CD8-positive, alpha-beta memory T cell (primary cell): Measurements from ENCODE around the gene HHLA2. TPM values are rescaled to one million over a fixed set of nuclear protein-coding genes. Genes with fewer than 3 reads are reported as not detected.

Experiments
- CTCF ChIA-PET: fragments of 350-600 bp; sonication (Branson Sonifier 250); formaldehyde crosslinking; loops from one replicate; lab custom pipeline; 2021; ENCODE audit warnings: antibody characterized with exemption; lab: Charles Lee
- POLR2A ChIA-PET: fragments of 350-600 bp; sonication (Branson Sonifier 250); formaldehyde crosslinking; loops from one replicate; lab custom pipeline; 2021; ENCODE audit warnings: antibody characterized with exemption; lab: Charles Lee
- DNase-seq, 5 donors: peaks; one replicate each; pipeline versions ENCODE4 v3.0.0 to v3.0.0-alpha.2; 2020 to 2022; ENCODE audit warnings: mixed read lengths in 1 of 5
- H3K27ac ChIP-seq: one replicate; pipeline ENCODE4 v1.7.0; 2013; ENCODE audit warnings: low read depth, mild to moderate bottlenecking, low read length, moderate library complexity
- H3K27me3 ChIP-seq: 2 replicates; pipeline ENCODE4 v1.7.0; 2013; ENCODE audit warnings: low read length, mild to moderate bottlenecking; ENCODE audit not compliant: insufficient read depth, poor library complexity, severe bottlenecking
- H3K36me3 ChIP-seq: 2 replicates; pipeline ENCODE4 v1.7.0; 2013; ENCODE audit warnings: mild to moderate bottlenecking, low read length, moderate library complexity; ENCODE audit not compliant: insufficient read depth
- H3K4me1 ChIP-seq: 2 replicates; pipeline ENCODE4 v1.7.0; 2013; ENCODE audit warnings: mild to moderate bottlenecking, low read length, moderate library complexity; ENCODE audit not compliant: insufficient read depth
- H3K4me3 ChIP-seq: 2 replicates; pipeline ENCODE4 v1.7.0; 2013; ENCODE audit warnings: mild to moderate bottlenecking, low read length
- H3K9me3 ChIP-seq: 2 replicates; pipeline ENCODE4 v1.7.0; 2013; ENCODE audit warnings: mild to moderate bottlenecking, low read length
- H3K27ac Mint-ChIP-seq, 8 donors: one replicate each; pipeline ENCODE4 v1.8.0; 2020 to 2021; ENCODE audit warnings: mixed read lengths in 8 of 8, mild to moderate bottlenecking in 6 of 8, inconsistent platforms in 3 of 8, moderate library complexity in 3 of 8
- H3K27me3 Mint-ChIP-seq, 2 donors: one replicate each; pipeline ENCODE4 v1.8.0; 2020 to 2021; ENCODE audit warnings: mixed read lengths in 2 of 2, mild to moderate bottlenecking in 1 of 2, moderate library complexity in 1 of 2
- H3K36me3 Mint-ChIP-seq, 3 donors: one replicate each; pipeline ENCODE4 v1.8.0; 2020 to 2021; ENCODE audit warnings: mixed read lengths in 3 of 3, inconsistent platforms in 1 of 3, mild to moderate bottlenecking in 1 of 3
- H3K4me1 Mint-ChIP-seq, 3 donors: one replicate each; pipeline ENCODE4 v1.8.0; 2020 to 2021; ENCODE audit warnings: mixed read lengths in 3 of 3, inconsistent platforms in 1 of 3, mild to moderate bottlenecking in 1 of 3
- H3K4me3 Mint-ChIP-seq, 7 donors: one replicate each; pipeline ENCODE4 v1.8.0; 2020 to 2021; ENCODE audit warnings: mixed read lengths in 7 of 7, mild to moderate bottlenecking in 6 of 7, moderate library complexity in 4 of 7, inconsistent platforms in 2 of 7
- H3K9me3 Mint-ChIP-seq, 5 donors: one replicate each; pipeline ENCODE4 v1.8.0; 2020 to 2022; ENCODE audit warnings: mixed read lengths in 5 of 5, mild to moderate bottlenecking in 3 of 5, moderate library complexity in 2 of 5, inconsistent platforms in 1 of 5
- polyA plus RNA-seq: library from polyadenylated mRNA; unstranded; fragments of 300-500 nt; fragmentation: Illumina TruSeq; gene quantifications from one replicate; pipeline ENCODE4 v1.2.3, GENCODE V29; 2021
- total RNA-seq, 2 experiments: library from RNA; stranded (reverse); gene quantifications; one replicate each; pipeline ENCODE4 v1.2.3, GENCODE V29; 2021

HHLA2 gene
- total and polyA plus RNA-seq, 3 experiments from 2014 or later: 0.46 to 1.1 (median 1.0) TPM

- no peaks in the 10 kb centered on the region for H3K36me3 ChIP-seq
- ChIA-PET CTCF (interaction anchor here (0.7 to 1.4 kb wide), 2 partner anchors 9 to 471 kb away, joined by 3 read pairs; no protein-coding TSS in a partner anchor), POLR2A (no interaction called here)
- no peak overlapping the region for H3K4me3 ChIP-seq
- no peaks in the 10 kb centered on the region for H3K9me3 ChIP-seq
- no peaks in the 10 kb centered on the region for H3K4me1 ChIP-seq
- DNase-seq: no peak
- Mint-ChIP-seq H3K27me3 (peaks cover 0 to 4% of the 10 kb centered on the region in 2 donors), H3K36me3 (no peaks in the 10 kb centered on the region), H3K4me3 (no peak overlapping the region), H3K9me3 (peaks cover 0 to 8% (median 0%) of the 10 kb centered on the region in 5 donors), H3K27ac (no peak overlapping the region), H3K4me1 (peaks cover 0 to 6% (median 5%) of the 10 kb centered on the region in 3 donors)
- no peaks in the 10 kb centered on the region for H3K27me3 ChIP-seq
- no peak overlapping the region for H3K27ac ChIP-seq
Observed at GRCh38 chr3:108401836-108402235, 105.5 kb downstream of the HHLA2 start.

GRCh38 chr3:108403198-108403597 is 106.8 kb downstream of the HHLA2 start:
- Mint-ChIP-seq H3K9me3 (peaks cover 0 to 8% (median 0%) of the 10 kb centered on the region in 5 donors), H3K4me1 (peaks cover 0 to 6% (median 5%) of the 10 kb centered on the region in 3 donors), H3K4me3 (no peak overlapping the region), H3K36me3 (no peaks in the 10 kb centered on the region), H3K27me3 (no peaks in the 10 kb centered on the region), H3K27ac (no peak overlapping the region)
- Histone ChIP-seq H3K36me3 (no peaks in the 10 kb centered on the region), H3K27me3 (no peaks in the 10 kb centered on the region), H3K27ac (no peak overlapping the region), H3K4me3 (no peak overlapping the region), H3K9me3 (no peaks in the 10 kb centered on the region), H3K4me1 (no peaks in the 10 kb centered on the region)
- no peak for DNase-seq
- CTCF ChIA-PET: interaction anchor here (1.4 kb wide), 1 partner anchor 10 kb away, joined by 3 read pairs; no protein-coding TSS in a partner anchor
- POLR2A ChIA-PET: no interaction called here

GRCh38 chr3:108403686-108404345 is 107.5 kb downstream of the HHLA2 start:
- H3K27ac Mint-ChIP-seq: no peak overlapping the region

GRCh38 chr3:108404368-108404767 is 108.0 kb downstream of the HHLA2 start:
- Histone ChIP-seq H3K9me3 (no peaks in the 10 kb centered on the region), H3K27ac (no peak overlapping the region), H3K27me3 (no peaks in the 10 kb centered on the region), H3K4me3 (no peak overlapping the region), H3K4me1 (no peaks in the 10 kb centered on the region), H3K36me3 (no peaks in the 10 kb centered on the region)
- Mint-ChIP-seq H3K27me3 (no peaks in the 10 kb centered on the region), H3K36me3 (no peaks in the 10 kb centered on the region), H3K4me3 (no peak overlapping the region), H3K9me3 (peaks cover 0 to 8% (median 0%) of the 10 kb centered on the region in 5 donors), H3K4me1 (peaks cover 0 to 6% (median 5%) of the 10 kb centered on the region in 3 donors), H3K27ac (no peak overlapping the region)
- ChIA-PET POLR2A (no interaction called here), CTCF (interaction anchor here (0.8 to 1.9 kb wide), 2 partner anchors 73 to 477 kb away, joined by 3 to 9 read pairs; no protein-coding TSS in a partner anchor)
- DNase-seq: no peak

More at GRCh38 chr3:108403686-108404345, 107.5 kb downstream of the HHLA2 start:
- Histone ChIP-seq H3K36me3 (no peaks in the 10 kb centered on the region), H3K9me3 (no peaks in the 10 kb centered on the region), H3K4me3 (no peak overlapping the region), H3K4me1 (no peaks in the 10 kb centered on the region), H3K27me3 (no peaks in the 10 kb centered on the region), H3K27ac (no peak overlapping the region)
- Mint-ChIP-seq H3K4me1 (peaks cover 0 to 6% (median 5%) of the 10 kb centered on the region in 3 donors), H3K27me3 (no peaks in the 10 kb centered on the region), H3K4me3 (no peak overlapping the region), H3K36me3 (no peaks in the 10 kb centered on the region), H3K9me3 (peaks cover 0 to 8% (median 0%) of the 10 kb centered on the region in 5 donors)
- POLR2A ChIA-PET: no interaction called here
- CTCF ChIA-PET: interaction anchor here (0.8 kb wide), 1 partner anchor 74 kb away, joined by 3 read pairs; no protein-coding TSS in a partner anchor
- DNase-seq: no peak

DNA sequence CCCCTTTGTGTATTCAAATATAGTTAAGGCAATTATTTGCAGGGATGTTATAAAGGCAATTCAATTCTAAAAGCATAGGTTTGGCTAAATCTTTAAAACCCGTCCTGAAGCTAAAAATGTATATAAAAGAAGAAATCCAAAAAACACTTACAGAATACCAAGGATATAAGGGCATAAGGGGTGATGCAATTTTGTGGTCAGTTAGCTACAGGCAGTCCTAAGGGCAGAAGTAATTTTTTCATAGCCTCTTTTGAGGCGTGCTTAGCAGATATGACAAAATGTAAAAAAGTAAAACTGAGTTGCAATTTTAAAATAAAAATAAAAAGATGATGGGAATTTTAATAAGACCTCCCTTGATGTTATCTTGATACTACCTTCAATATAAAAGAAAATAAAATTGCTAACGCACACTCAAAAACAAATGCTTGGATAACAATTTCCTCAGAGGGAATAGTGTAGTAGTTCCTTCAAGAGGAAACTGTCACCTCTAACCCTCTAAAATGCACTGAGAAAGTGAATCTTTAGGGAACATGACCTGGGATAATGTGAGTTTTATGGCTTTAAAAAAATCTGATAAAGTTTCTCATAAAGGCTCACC is 109.8 kb downstream of the HHLA2 start:
- ChIA-PET CTCF (interaction anchor here (1.3 to 1.9 kb wide), 3 partner anchors 252 to 478 kb away, joined by 7 to 10 read pairs (median 9); no protein-coding TSS in a partner anchor), POLR2A (no interaction called here)

GRCh38 chr3:108406661-108407206 is 110.4 kb downstream of the HHLA2 start:
- Histone ChIP-seq H3K27ac (no peak overlapping the region), H3K9me3 (no peaks in the 10 kb centered on the region)
- DNase-seq: no peak

More for the DNA sequence above, 109.8 kb downstream of the HHLA2 start:
- Mint-ChIP-seq H3K4me3 (no peak overlapping the region), H3K27me3 (no peaks in the 10 kb centered on the region), H3K4me1 (peaks cover 0 to 6% (median 5%) of the 10 kb centered on the region in 3 donors), H3K9me3 (no peaks in the 10 kb centered on the region), H3K36me3 (no peaks in the 10 kb centered on the region), H3K27ac (no peak overlapping the region)
- Histone ChIP-seq H3K4me3 (no peak overlapping the region), H3K27me3 (no peaks in the 10 kb centered on the region), H3K9me3 (no peaks in the 10 kb centered on the region), H3K4me1 (no peaks in the 10 kb centered on the region), H3K27ac (no peak overlapping the region), H3K36me3 (no peaks in the 10 kb centered on the region)
- DNase-seq: no peak

DNA sequence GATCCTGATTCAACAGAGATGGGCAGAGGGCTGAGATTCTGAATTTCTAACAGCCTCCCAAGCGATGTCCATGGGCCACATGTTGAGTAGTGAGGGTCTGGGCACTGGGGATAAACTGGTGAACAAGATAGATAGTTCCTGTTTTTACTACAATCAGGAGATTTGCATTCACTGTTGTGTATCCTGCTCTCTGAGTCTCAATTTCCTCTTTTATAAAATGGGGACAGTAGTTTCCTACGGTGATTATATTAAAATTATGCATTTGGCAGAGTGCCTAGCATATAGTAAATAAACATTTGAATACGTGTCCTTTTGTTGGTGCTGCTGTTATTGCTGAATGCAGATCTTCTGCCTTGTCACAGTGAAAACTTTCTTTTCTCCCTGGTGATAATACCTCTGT is 111.5 kb downstream of the HHLA2 start:
- no peak overlapping the region for H3K27ac Mint-ChIP-seq
- Histone ChIP-seq H3K36me3 (no peaks in the 10 kb centered on the region), H3K4me3 (no peak overlapping the region), H3K4me1 (no peaks in the 10 kb centered on the region), H3K9me3 (no peaks in the 10 kb centered on the region), H3K27ac (no peak overlapping the region), H3K27me3 (no peaks in the 10 kb centered on the region)
- peaks cover 0 to 6% (median 5%) of the 10 kb centered on the region in 3 donors for H3K4me1 Mint-ChIP-seq
- DNase-seq: no peak
- H3K27me3 Mint-ChIP-seq: no peaks in the 10 kb centered on the region
- H3K36me3 Mint-ChIP-seq: no peaks in the 10 kb centered on the region
- ChIA-PET POLR2A (no interaction called here), CTCF (interaction anchor here (1.1 to 1.4 kb wide), 5 partner anchors 12 to 480 kb away, joined by 3 to 6 read pairs (median 3); no protein-coding TSS in a partner anchor)
- H3K9me3 Mint-ChIP-seq: no peaks in the 10 kb centered on the region
- no peak overlapping the region for H3K4me3 Mint-ChIP-seq

More at GRCh38 chr3:108406661-108407206, 110.4 kb downstream of the HHLA2 start:
- H3K4me3 Mint-ChIP-seq: no peak overlapping the region
- no peaks in the 10 kb centered on the region for H3K36me3 ChIP-seq
- no peaks in the 10 kb centered on the region for H3K9me3 Mint-ChIP-seq
- H3K36me3 Mint-ChIP-seq: no peaks in the 10 kb centered on the region
- H3K4me1 Mint-ChIP-seq: peaks cover 0 to 6% (median 5%) of the 10 kb centered on the region in 3 donors
- H3K4me3 ChIP-seq: no peak overlapping the region
- no peaks in the 10 kb centered on the region for H3K4me1 ChIP-seq
- CTCF ChIA-PET: interaction anchor here (0.8 to 1.6 kb wide), 7 partner anchors 14 to 479 kb away, joined by 3 to 7 read pairs (median 3); no protein-coding TSS in a partner anchor
- no peaks in the 10 kb centered on the region for H3K27me3 Mint-ChIP-seq
- POLR2A ChIA-PET: no interaction called here
- H3K27me3 ChIP-seq: no peaks in the 10 kb centered on the region
- no peak overlapping the region for H3K27ac Mint-ChIP-seq
